Measurements from ENCODE around the gene EIF1AD.
A peak's percentile ranks its signal among the peaks of the same experiment; 100 is the strongest.
"Not testable (repeated sequence)": the region's sequence is repeated elsewhere in the genome, so short reads cannot be mapped to it uniquely, and the experiment has no call there.

The EIF1AD gene

GRCh38 chr11:65968600-65969482 is 33.1 kb downstream of the EIF1AD start:
- no peak for DNase-seq (ENCODE audit: low read depth)

- no peak for DNase-seq (ENCODE audit: low read depth)
These were observed 34.5 kb downstream of the EIF1AD start for GRCh38 chr11:65967329-65967934.

GRCh38 chr11:65965986-65966762 is 35.8 kb downstream of the EIF1AD start:
- DNase-seq (ENCODE audit: low read depth) = no peak

- DNase-seq (ENCODE audit: low read depth) = no peak
These were observed 37.1 kb downstream of the EIF1AD start for GRCh38 chr11:65964906-65965305.

GRCh38 chr11:65962141-65962564 is 39.8 kb downstream of the EIF1AD start:
- no peak for DNase-seq (ENCODE audit: low read depth)

- peak; percentile 99 for DNase-seq (ENCODE audit: low read depth)
These were observed 40.5 kb downstream of the EIF1AD start, which contains the start of gene SART1 for GRCh38 chr11:65961267-65962140. TSS of gene SART1 (plus strand) at chr11:65961734. CDS start at chr11:65961781, 47 bp downstream.

GRCh38 chr11:65960824-65961266 is 41.1 kb downstream of the EIF1AD start:
- no peak for DNase-seq (ENCODE audit: low read depth)

- DNase-seq (ENCODE audit: low read depth) = no peak
These were observed 43.1 kb downstream of the EIF1AD start for GRCh38 chr11:65958774-65959420.

- DNase-seq (ENCODE audit: low read depth) = no peak
These were observed 43.7 kb downstream of the EIF1AD start for GRCh38 chr11:65958291-65958690.

GRCh38 chr11:65954771-65955170 is 47.2 kb downstream of the EIF1AD start:
- no peak for DNase-seq (ENCODE audit: low read depth)

- no peak for DNase-seq (ENCODE audit: low read depth)
These were observed 48.5 kb downstream of the EIF1AD start for GRCh38 chr11:65953471-65953870.

- no peak for DNase-seq (ENCODE audit: low read depth)
These were observed 49.9 kb downstream of the EIF1AD start for GRCh38 chr11:65952052-65952521.

GRCh38 chr11:65951641-65952040 is 50.3 kb downstream of the EIF1AD start:
- DNase-seq (ENCODE audit: low read depth) = not testable (repeated sequence)

GRCh38 chr11:65950711-65951110 is 51.2 kb downstream of the EIF1AD start:
- not testable (repeated sequence) for DNase-seq (ENCODE audit: low read depth)

GRCh38 chr11:65947603-65948125 is 54.3 kb downstream of the EIF1AD start:
- no peak for DNase-seq (ENCODE audit: low read depth)

GRCh38 chr11:65947133-65947532 is 54.8 kb downstream of the EIF1AD start:
- no peak for DNase-seq (ENCODE audit: low read depth)

GRCh38 chr11:65946655-65947054 is 55.3 kb downstream of the EIF1AD start:
- DNase-seq (ENCODE audit: low read depth) = no peak
